Subcutaneous abdominal adipose tissue (tissue), 5 donors: ENCODE measurements around the gene KREMEN1.

Experiments used
- H3K27ac ChIP-seq: one replicate; pipeline ENCODE4 v1.7.0; 2013; ENCODE audit warnings: low read depth, mild to moderate bottlenecking, inconsistent platforms, low read length, moderate library complexity
- H3K27me3 ChIP-seq, 5 donors: one replicate each; pipeline ENCODE4 v1.7.0; 2013; ENCODE audit warnings: low read length in 5 of 5, inconsistent platforms in 1 of 5; ENCODE audit not compliant: control insufficient read depth in 5 of 5, insufficient read depth in 4 of 5
- H3K36me3 ChIP-seq, 5 donors: one replicate each; pipeline ENCODE4 v1.7.0; 2013; ENCODE audit warnings: low read length in 5 of 5; ENCODE audit not compliant: control insufficient read depth in 5 of 5, insufficient read depth in 5 of 5
- H3K4me1 ChIP-seq, 5 donors: one replicate each; pipeline ENCODE4 v1.7.0; 2013; ENCODE audit warnings: low read length in 5 of 5, mild to moderate bottlenecking in 3 of 5, moderate library complexity in 1 of 5; ENCODE audit not compliant: control insufficient read depth in 5 of 5, insufficient read depth in 5 of 5
- H3K4me3 ChIP-seq, 5 donors: one replicate each; pipeline ENCODE4 v1.7.0; 2013; ENCODE audit warnings: low read length in 5 of 5, low read depth in 1 of 5
- H3K9ac ChIP-seq, 5 donors: one replicate each; pipeline ENCODE4 v1.7.0; 2013; ENCODE audit warnings: low read length in 5 of 5, mild to moderate bottlenecking in 4 of 5, moderate library complexity in 3 of 5
- H3K9me3 ChIP-seq, 5 donors: one replicate each; pipeline ENCODE4 v1.7.0; 2013; ENCODE audit warnings: low read length in 5 of 5; ENCODE audit not compliant: control insufficient read depth in 5 of 5
- donor health status: healthy.
- donor health status: healthy.
- donor health status: healthy.
- donor health status: healthy.
- donor health status: healthy.

Gene KREMEN1

GRCh38 chr22:29088809-29089208, 16.0 kb downstream of the KREMEN1 start:
- Histone ChIP-seq H3K4me1 (peaks cover 0 to 15% (median 7%) of the 10 kb centered on the region in 5 donors), H3K9me3 (no peaks in the 10 kb centered on the region), H3K27ac (no peak overlapping the region), H3K36me3 (no peaks in the 10 kb centered on the region), H3K27me3 (no peaks in the 10 kb centered on the region), H3K4me3 (no peak overlapping the region), H3K9ac (no peak overlapping the region)

- Histone ChIP-seq H3K9ac (no peak overlapping the region), H3K4me3 (no peak overlapping the region), H3K9me3 (no peaks in the 10 kb centered on the region), H3K27ac (no peak overlapping the region), H3K36me3 (no peaks in the 10 kb centered on the region), H3K4me1 (peaks cover 0 to 12% (median 8%) of the 10 kb centered on the region in 5 donors), H3K27me3 (no peaks in the 10 kb centered on the region)
Observed at GRCh38 chr22:29089507-29089906, 16.7 kb downstream of the KREMEN1 start.

GRCh38 chr22:29090039-29090438, 17.2 kb downstream of the KREMEN1 start:
- H3K9ac ChIP-seq = no peak overlapping the region
- no peak overlapping the region for H3K4me3 ChIP-seq
- H3K36me3 ChIP-seq = peaks cover 0 to 3% (median 2%) of the 10 kb centered on the region in 5 donors
- H3K9me3 ChIP-seq = no peaks in the 10 kb centered on the region
- no peaks in the 10 kb centered on the region for H3K27me3 ChIP-seq
- H3K4me1 ChIP-seq = peaks cover 0 to 12% (median 8%) of the 10 kb centered on the region in 5 donors
- no peak overlapping the region for H3K27ac ChIP-seq

- Histone ChIP-seq H3K27ac (no peak overlapping the region), H3K4me1 (peaks cover 0 to 12% (median 8%) of the 10 kb centered on the region in 5 donors), H3K4me3 (no peak overlapping the region), H3K9me3 (no peaks in the 10 kb centered on the region), H3K9ac (no peak overlapping the region), H3K36me3 (peaks cover 0 to 12% (median 7%) of the 10 kb centered on the region in 5 donors), H3K27me3 (no peaks in the 10 kb centered on the region)
Observed at GRCh38 chr22:29092243-29092642, 19.4 kb downstream of the KREMEN1 start.

- Histone ChIP-seq H3K36me3 (peaks cover 0 to 12% (median 7%) of the 10 kb centered on the region in 5 donors), H3K4me3 (no peak overlapping the region), H3K27me3 (no peaks in the 10 kb centered on the region), H3K9ac (no peak overlapping the region), H3K9me3 (no peaks in the 10 kb centered on the region), H3K27ac (no peak overlapping the region), H3K4me1 (peaks cover 0 to 12% (median 8%) of the 10 kb centered on the region in 5 donors)
Observed at GRCh38 chr22:29093030-29093429, 20.2 kb downstream of the KREMEN1 start.

- H3K27me3 ChIP-seq = no peaks in the 10 kb centered on the region
- H3K36me3 ChIP-seq = peaks cover 0 to 12% (median 7%) of the 10 kb centered on the region in 5 donors
- H3K4me3 ChIP-seq = no peak overlapping the region
- peaks cover 0 to 12% (median 8%) of the 10 kb centered on the region in 5 donors for H3K4me1 ChIP-seq
- no peak overlapping the region for H3K9ac ChIP-seq
- H3K9me3 ChIP-seq = no peaks in the 10 kb centered on the region
- H3K27ac ChIP-seq = peak overlapping the region; percentile 32
Observed at GRCh38 chr22:29093501-29094300, 20.9 kb downstream of the KREMEN1 start.

- H3K4me1 ChIP-seq = peaks cover 0 to 12% (median 8%) of the 10 kb centered on the region in 5 donors
- H3K4me3 ChIP-seq = no peak overlapping the region
- H3K9me3 ChIP-seq = no peaks in the 10 kb centered on the region
- peaks cover 0 to 20% (median 10%) of the 10 kb centered on the region in 5 donors for H3K36me3 ChIP-seq
- H3K9ac ChIP-seq = no peak overlapping the region
- H3K27me3 ChIP-seq = no peaks in the 10 kb centered on the region
- H3K27ac ChIP-seq = no peak overlapping the region
Observed at GRCh38 chr22:29095459-29095858, 22.6 kb downstream of the KREMEN1 start.

GRCh38 chr22:29096736-29097669, 24.2 kb downstream of the KREMEN1 start:
- peaks cover 0 to 8% (median 5%) of the 10 kb centered on the region in 5 donors for H3K4me1 ChIP-seq
- no peak overlapping the region for H3K4me3 ChIP-seq
- H3K27me3 ChIP-seq = no peaks in the 10 kb centered on the region
- no peak overlapping the region for H3K27ac ChIP-seq
- H3K9me3 ChIP-seq = no peaks in the 10 kb centered on the region
- H3K9ac ChIP-seq = no peak overlapping the region
- H3K36me3 ChIP-seq = peaks cover 2 to 23% (median 10%) of the 10 kb centered on the region in 5 donors

- Histone ChIP-seq H3K27me3 (no peaks in the 10 kb centered on the region), H3K9me3 (no peaks in the 10 kb centered on the region), H3K4me1 (peaks cover 0 to 8% (median 0%) of the 10 kb centered on the region in 5 donors), H3K9ac (no peak overlapping the region), H3K4me3 (no peak overlapping the region), H3K27ac (no peak overlapping the region), H3K36me3 (peaks cover 2 to 23% (median 10%) of the 10 kb centered on the region in 5 donors)
Observed at GRCh38 chr22:29098296-29098695, 25.5 kb downstream of the KREMEN1 start.

GRCh38 chr22:29102300-29102699, 29.5 kb downstream of the KREMEN1 start:
- H3K36me3 ChIP-seq = peaks cover 2 to 11% (median 2%) of the 10 kb centered on the region in 5 donors
- no peaks in the 10 kb centered on the region for H3K4me1 ChIP-seq
- no peak overlapping the region for H3K9ac ChIP-seq
- no peaks in the 10 kb centered on the region for H3K9me3 ChIP-seq
- no peak overlapping the region for H3K4me3 ChIP-seq
- H3K27ac ChIP-seq = no peak overlapping the region
- H3K27me3 ChIP-seq = no peaks in the 10 kb centered on the region
